Smooth muscle cell (in vitro differentiated cells): ENCODE results near the gene NEK4. TPM values are rescaled to one million over a fixed set of nuclear protein-coding genes. Genes with fewer than 3 reads are reported as not detected.

Source experiments
- DNase-seq: peaks from one replicate; lab custom pipeline; 2025; ENCODE audit not compliant: unreplicated experiment; lab: John Stamatoyannopoulos, UW
- H2AFZ ChIP-seq: fragments of 200-600 bp; sonication (generic); 2 replicates; pipeline ENCODE4 v1.6.0; 2016; ENCODE audit warnings: antibody characterized with exemption, low read depth, mild to moderate bottlenecking
- H3F3A ChIP-seq: fragments of 200-600 bp; sonication (generic); 2 replicates; pipeline ENCODE4 v1.6.0; 2017; ENCODE audit warnings: antibody characterized with exemption, low read depth
- H3K27ac ChIP-seq: fragments of 200-600 bp; sonication (generic); 2 replicates; pipeline ENCODE4 v1.5.1; 2016; ENCODE audit warnings: low read depth, mild to moderate bottlenecking
- H3K27me3 ChIP-seq: fragments of 200-600 bp; sonication (generic); 2 replicates; pipeline ENCODE4 v1.6.1; 2016; ENCODE audit warnings: low read depth, mild to moderate bottlenecking
- H3K36me3 ChIP-seq: fragments of 200-600 bp; sonication (generic); 2 replicates; pipeline ENCODE4 v1.5.1; 2016; ENCODE audit warnings: low read depth
- H3K4me1 ChIP-seq: fragments of 200-600 bp; sonication (generic); 2 replicates; pipeline ENCODE4 v1.5.1; 2016; ENCODE audit warnings: low read depth
- H3K4me2 ChIP-seq: fragments of 200-600 bp; sonication (generic); 2 replicates; pipeline ENCODE4 v1.6.0; 2016; ENCODE audit warnings: mild to moderate bottlenecking
- H3K4me3 ChIP-seq: fragments of 200-600 bp; sonication (generic); 2 replicates; pipeline ENCODE4 v1.5.1; 2016; ENCODE audit warnings: mild to moderate bottlenecking
- H3K79me2 ChIP-seq: fragments of 200-600 bp; sonication (generic); 2 replicates; pipeline ENCODE4 v1.6.0; 2016; ENCODE audit warnings: low read depth, mild to moderate bottlenecking
- H3K9ac ChIP-seq: fragments of 200-600 bp; sonication (generic); 2 replicates; pipeline ENCODE4 v1.6.0; 2016; ENCODE audit warnings: low read depth
- H3K9me3 ChIP-seq: fragments of 200-600 bp; sonication (generic); replicated peaks from 2 replicates; pipeline ENCODE4 v1.5.1; 2016; ENCODE audit warnings: low read depth
- H4K20me1 ChIP-seq: fragments of 200-600 bp; sonication (generic); 2 replicates; pipeline ENCODE4 v1.6.0; 2016; ENCODE audit warnings: low read depth
- WGBS: methylation state at CpG from one replicate; pipeline ENCODE4 v1.1.7; 2016; ENCODE audit warnings: low lambda C conversion rate; 5-methylcytosine and 5-hydroxymethylcytosine counted together
- polyA plus RNA-seq: library from polyadenylated mRNA; unstranded; fragments of >200 nt; fragmentation: Nextera tagmentation; extraction: Ambion mirVana; gene quantifications from 2 replicates; pipeline ENCODE4 v1.2.1, GENCODE V29; 2016
- total RNA-seq: library from RNA; depleted of rRNA; stranded (reverse); fragments of >200 nt; gene quantifications from 2 replicates; pipeline ENCODE4 v1.2.3, GENCODE V29; 2014
- TF ChIP-seq, protein P1 (sequence below): fragments of 200-600 bp; sonication (generic); IDR thresholded peaks from 2 replicates; pipeline ENCODE4 v1.5.1; 2017; ENCODE audit warnings: borderline replicate concordance, mild to moderate bottlenecking, antibody characterized with exemption; ENCODE audit not compliant: insufficient read depth, poor library complexity, severe bottlenecking

Gene NEK4
- total and polyA plus RNA-seq, 2 experiments from 2014 or later: 8.6 to 11.0 TPM

DNA sequence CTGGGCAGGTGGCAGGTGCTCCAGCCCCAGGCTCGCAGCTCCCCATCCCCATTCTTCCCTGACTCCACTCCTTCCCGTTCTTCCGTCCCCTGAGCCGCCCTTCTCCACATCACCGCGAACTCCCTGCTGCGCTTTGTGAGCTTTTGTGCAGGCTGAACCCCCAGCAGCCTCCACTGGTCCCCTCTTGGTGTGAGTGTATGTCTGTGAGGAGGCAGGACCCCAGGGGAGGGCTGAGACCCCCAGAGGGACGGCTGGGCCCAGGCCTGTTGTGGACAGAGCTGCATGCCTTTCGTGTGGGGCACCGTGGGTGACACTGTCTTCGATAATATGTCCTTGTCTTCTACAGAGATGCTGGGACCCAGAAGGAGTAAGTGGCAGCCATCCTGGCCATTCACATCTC, 16.5 kb upstream of the NEK4 start:
- H2AFZ ChIP-seq: no peak overlapping the region
- no peaks in the 10 kb centered on the region for H3F3A ChIP-seq
- H3K4me2 ChIP-seq: no peak overlapping the region
- H3K36me3 ChIP-seq: no peaks in the 10 kb centered on the region
- no peaks in the 10 kb centered on the region for H4K20me1 ChIP-seq
- DNase-seq: no peak
- H3K4me3 ChIP-seq: no peak overlapping the region
- no peaks in the 10 kb centered on the region for H3K79me2 ChIP-seq
- no peaks in the 10 kb centered on the region for H3K9me3 ChIP-seq
- WGBS: 91% methylated on average over 10 of the region's 11 CpGs
- no peaks in the 10 kb centered on the region for H3K4me1 ChIP-seq
- H3K27ac ChIP-seq: no peak overlapping the region
- H3K27me3 ChIP-seq: peaks cover 11% of the 10 kb centered on the region
- no peak overlapping the region for H3K9ac ChIP-seq
- TF ChIP-seq, protein P1, sequence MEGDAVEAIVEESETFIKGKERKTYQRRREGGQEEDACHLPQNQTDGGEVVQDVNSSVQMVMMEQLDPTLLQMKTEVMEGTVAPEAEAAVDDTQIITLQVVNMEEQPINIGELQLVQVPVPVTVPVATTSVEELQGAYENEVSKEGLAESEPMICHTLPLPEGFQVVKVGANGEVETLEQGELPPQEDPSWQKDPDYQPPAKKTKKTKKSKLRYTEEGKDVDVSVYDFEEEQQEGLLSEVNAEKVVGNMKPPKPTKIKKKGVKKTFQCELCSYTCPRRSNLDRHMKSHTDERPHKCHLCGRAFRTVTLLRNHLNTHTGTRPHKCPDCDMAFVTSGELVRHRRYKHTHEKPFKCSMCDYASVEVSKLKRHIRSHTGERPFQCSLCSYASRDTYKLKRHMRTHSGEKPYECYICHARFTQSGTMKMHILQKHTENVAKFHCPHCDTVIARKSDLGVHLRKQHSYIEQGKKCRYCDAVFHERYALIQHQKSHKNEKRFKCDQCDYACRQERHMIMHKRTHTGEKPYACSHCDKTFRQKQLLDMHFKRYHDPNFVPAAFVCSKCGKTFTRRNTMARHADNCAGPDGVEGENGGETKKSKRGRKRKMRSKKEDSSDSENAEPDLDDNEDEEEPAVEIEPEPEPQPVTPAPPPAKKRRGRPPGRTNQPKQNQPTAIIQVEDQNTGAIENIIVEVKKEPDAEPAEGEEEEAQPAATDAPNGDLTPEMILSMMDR: no peak

DNA sequence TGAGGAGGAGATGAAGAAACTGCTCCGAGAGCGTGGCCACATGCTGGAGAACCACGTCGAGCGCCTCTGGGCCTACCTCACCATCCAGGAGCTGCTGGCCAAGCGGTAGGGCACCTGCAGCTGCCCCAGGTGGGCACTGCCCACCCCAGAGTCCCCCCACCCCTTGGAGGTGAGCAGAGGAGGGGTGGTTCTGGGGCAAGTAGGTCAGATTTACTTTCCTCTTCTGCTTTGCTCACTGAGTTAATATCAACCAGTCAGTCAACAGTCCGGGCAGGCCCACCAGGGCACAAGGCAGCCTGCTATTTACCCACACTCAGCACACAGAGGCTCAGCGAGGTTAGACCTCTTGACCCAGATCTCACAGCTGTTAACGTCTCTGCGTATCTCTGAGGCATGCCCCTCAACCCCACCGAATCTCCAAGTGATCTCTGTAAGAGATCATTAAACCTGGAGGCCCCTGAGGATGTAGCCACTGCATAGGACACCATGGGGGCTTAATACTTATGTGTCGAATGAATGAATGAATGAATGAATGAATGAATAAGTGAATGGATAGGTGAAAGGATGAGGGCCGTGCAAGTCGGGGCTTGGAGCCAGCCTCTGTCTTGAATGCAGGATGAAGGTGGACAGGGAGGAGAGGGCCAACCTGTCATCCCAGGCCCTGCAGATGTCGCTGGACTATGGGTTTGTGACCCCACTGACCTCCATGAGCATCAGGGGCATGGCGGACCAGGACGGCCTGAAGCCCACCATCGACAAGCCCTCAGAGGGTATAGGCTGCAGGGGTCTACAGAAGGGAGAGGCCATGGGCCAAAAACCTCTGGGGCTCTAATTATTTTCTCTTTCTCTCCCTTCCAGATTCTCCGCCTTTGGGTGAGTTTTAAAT, 15.8 kb upstream of the NEK4 start:
- no peaks in the 10 kb centered on the region for H3K9me3 ChIP-seq
- TF ChIP-seq, protein P1: no peak
- no peak for DNase-seq
- WGBS: 88% methylated on average over 19 of the region's 19 CpGs
- no peak overlapping the region for H3K27ac ChIP-seq
- no peaks in the 10 kb centered on the region for H3K36me3 ChIP-seq
- H3K27me3 ChIP-seq: peaks cover 18% of the 10 kb centered on the region
- no peaks in the 10 kb centered on the region for H3K4me1 ChIP-seq
- H4K20me1 ChIP-seq: no peaks in the 10 kb centered on the region
- H3F3A ChIP-seq: no peaks in the 10 kb centered on the region
- H2AFZ ChIP-seq: no peak overlapping the region
- no peak overlapping the region for H3K4me3 ChIP-seq
- H3K79me2 ChIP-seq: no peaks in the 10 kb centered on the region
- H3K4me2 ChIP-seq: no peak overlapping the region
- no peak overlapping the region for H3K9ac ChIP-seq

DNA sequence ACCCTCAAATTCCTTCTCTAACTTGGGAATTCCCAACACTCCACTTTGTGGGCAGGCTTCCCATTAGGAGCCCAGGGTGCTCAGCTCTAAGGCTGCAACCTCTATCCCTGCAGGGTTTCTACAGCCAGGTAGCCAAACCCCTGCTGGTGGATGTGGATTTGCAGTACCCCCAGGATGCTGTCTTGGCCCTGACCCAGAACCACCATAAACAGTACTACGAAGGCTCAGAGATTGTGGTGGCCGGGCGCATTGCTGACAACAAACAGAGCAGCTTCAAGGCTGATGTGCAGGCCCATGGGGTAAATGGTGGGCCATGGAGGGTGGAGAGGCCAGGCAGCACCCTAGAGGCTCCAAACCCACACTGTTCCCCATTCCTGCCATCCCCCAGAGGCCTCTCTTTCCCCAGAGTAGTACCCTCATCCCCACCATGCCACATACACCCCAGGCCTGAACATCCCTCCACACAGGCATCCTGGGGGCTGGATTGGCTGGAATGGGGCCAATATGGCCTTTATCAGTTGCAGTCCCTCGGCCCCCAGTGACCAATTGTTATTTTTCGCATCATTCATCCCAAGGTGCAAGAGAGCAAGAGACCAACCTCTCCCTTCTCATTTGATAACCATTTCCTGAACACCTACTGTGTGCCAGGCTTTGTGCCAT, 14.3 kb upstream of the NEK4 start:
- no peaks in the 10 kb centered on the region for H3K36me3 ChIP-seq
- no peak for DNase-seq
- H3K79me2 ChIP-seq: no peaks in the 10 kb centered on the region
- no peaks in the 10 kb centered on the region for H3K4me1 ChIP-seq
- peaks cover 28% of the 10 kb centered on the region for H3K27me3 ChIP-seq
- 82% methylated on average over 5 of the region's 5 CpGs for WGBS
- H3K4me3 ChIP-seq: no peak overlapping the region
- H3K9ac ChIP-seq: no peak overlapping the region
- no peaks in the 10 kb centered on the region for H3F3A ChIP-seq
- H3K9me3 ChIP-seq: no peaks in the 10 kb centered on the region
- H4K20me1 ChIP-seq: no peaks in the 10 kb centered on the region
- H3K27ac ChIP-seq: no peak overlapping the region
- TF ChIP-seq, protein P1: no peak
- no peak overlapping the region for H3K4me2 ChIP-seq
- no peak overlapping the region for H2AFZ ChIP-seq
